ENCODE results near the gene SCN1B.
"Not testable (repeated sequence)": the region's sequence is repeated elsewhere in the genome, so short reads cannot be mapped to it uniquely, and the experiment has no call there.

The SCN1B gene

DNA sequence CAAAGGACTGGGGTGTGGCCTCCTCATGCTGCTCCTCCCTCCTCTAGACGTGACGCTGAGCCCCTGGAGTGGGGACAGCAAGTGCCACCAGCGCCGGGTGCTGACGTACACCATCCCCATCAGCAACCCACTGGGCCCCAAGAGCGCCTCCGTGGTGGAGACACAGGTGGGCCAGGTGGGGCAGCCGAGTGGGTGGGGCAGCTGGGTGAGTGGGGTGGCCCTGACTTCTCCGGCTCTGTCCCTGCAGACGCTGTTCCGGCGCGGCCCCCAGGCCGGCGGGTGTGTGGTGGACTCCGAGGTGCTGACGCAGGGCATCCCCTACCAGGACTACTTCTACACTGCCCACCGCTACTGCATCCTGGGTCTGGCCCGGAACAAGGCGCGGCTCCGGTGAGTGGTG, 11.1 kb upstream of the SCN1B start:
- no peak for DNase-seq

DNA sequence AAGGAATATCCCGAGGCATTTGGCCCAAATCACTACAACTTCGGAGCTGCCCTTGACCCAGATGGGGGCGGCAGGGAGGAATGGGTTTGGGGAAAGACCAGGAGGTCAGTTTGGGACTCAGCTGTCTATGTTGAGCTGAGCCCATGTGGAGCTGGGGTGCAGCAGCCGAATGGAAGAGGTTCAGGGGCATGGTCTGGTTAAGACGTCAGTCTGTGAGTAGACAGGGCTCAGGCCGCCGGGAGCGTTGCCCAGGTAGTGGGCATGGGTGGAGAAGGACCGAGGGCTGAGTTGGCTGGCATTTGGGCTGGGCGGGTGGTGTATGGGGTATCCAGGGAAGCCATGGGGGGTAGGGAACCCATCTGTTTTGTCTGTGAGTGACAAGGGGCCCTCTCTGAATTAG, 9.3 kb upstream of the SCN1B start:
- DNase-seq = no peak

DNA sequence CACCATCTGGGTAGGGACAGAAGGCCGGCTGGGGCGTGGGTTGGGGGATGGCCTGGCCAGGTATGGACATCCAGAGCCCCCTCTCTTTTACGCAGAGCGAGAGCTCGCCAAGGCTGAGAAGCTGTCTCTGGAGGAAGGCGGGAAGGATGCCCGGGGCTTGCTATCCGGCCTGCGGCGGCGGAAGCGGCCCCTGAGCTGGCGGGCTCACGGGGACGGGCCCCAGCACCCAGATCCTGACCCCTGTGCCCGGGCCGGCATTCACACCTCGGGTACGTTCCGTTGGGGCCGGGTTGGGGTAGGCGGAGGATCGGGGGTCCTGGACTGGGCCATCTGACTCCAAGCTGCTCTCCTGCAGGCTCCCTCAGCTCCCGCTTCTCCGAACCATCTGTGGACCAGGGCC, 8.7 kb upstream of the SCN1B start:
- no peak for DNase-seq

DNA sequence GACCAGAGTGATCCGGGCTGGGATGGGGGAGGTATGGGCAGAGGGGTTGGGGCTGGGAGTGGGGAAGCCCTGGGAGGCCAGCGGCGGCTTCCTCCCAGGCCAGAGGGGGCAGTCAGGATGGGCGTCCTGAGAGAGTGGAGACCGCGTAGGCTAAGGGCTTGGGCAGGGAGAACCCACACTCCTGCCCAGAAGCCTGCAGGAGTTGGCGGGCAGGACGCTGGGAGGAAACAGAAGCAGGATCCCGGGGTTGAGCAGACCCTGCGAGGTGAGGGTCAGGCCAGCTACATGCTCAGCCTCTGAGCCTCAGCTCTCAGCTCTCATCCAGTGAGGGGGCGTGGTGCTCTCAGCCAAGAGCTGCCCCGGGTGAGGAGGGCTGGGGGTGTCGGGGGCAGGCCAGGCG, 7.8 kb upstream of the SCN1B start:
- no peak for DNase-seq

DNA sequence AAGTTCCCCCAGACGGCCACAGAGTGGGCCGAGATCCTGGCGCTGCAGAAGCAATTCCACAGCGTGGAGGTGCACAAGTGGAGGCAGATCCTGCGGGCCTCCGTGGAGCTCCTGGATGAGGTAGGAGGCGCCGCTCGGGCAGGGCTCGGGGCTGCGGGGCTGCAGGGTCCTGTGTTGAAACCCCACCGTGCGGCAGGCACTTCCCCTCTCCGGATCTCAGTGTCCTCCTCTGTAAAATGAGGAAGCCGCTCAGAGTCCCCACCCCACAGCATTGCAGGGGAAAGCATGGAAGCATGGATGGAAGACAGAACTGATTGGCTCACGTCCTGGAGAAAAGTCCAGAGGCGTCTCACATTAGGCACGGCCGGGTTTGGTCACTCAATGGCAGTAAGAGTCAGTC, 6.8 kb upstream of the SCN1B start:
- no peak for DNase-seq

DNA sequence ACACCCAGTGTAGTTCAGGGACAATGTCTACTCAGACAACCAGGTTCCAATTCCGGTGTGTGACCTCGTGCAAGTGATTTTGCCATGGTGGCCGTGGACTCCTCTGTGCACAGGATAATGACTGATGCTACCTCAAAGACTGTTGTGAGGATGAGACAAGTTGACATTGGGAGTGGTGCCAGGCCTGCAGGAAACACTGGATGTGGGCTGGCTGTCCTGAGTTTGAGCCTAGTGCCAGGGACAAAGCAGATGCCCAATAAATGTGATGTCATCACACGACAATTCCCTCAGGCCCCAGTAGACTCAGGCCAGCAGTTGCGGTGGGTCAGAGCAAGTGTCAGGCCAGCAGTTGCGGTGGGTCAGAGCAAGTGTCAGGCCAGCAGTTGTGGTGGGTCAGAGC, 6.2 kb upstream of the SCN1B start:
- no peak for DNase-seq

DNA sequence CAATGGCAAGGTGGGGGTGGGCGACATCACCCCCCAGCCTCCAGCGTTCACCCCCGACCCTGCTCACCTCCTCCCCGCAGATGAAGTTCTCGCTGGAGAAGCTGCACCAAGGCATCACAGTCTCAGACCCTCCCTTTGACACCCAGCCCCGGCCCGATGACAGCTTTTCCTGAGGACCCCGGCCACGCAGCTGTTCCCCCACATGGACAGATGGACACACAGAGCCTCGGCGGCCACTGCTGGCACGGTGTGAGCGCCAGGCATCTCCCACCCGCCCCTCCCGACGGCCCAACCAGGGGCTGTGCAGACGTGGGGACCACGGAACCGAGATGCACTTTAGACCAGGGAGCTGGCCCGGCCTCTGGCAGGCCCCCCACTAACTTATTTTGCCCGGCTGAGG, 4.3 kb upstream of the SCN1B start:
- DNase-seq = no peak

DNA sequence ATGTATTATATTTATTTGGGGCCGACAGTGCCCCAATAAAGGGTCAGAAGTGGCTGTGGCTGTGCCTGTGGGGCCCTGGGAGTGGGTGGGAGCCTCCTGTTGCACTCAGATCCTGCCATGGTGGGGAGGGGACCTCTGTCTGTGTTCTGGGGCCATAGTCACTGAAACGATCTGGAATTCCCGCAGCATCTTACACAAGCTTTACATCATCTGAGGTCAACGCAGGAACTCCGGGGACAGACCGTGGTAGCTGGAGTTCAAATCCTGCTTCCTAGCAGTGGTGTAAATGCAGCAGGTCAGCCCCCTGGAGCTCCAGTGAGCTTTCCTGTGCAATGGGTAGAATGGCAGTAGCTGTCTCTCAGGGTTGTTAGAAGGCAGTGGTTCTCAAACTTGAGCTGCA, 3.9 kb upstream of the SCN1B start:
- DNase-seq = no peak

DNA sequence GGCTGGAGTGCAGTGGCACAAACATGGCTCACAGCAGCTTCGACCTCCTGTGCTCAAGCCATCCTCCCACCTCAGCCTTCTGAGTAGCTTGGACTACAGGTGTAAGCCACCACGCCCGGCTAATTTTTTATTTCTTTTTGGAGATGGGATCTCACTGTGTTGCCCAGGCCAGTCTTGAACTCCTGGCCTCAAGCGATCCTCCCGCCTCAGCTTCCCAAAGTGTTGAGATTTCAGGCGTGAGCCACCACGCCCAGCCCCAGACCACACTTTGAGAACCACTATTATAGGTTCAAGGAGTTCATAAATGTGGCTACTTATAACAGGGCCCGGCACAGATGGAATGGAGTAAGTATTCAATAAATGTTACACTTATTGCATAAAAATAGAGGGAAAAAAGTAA, 3.3 kb upstream of the SCN1B start:
- DNase-seq = no peak

DNA sequence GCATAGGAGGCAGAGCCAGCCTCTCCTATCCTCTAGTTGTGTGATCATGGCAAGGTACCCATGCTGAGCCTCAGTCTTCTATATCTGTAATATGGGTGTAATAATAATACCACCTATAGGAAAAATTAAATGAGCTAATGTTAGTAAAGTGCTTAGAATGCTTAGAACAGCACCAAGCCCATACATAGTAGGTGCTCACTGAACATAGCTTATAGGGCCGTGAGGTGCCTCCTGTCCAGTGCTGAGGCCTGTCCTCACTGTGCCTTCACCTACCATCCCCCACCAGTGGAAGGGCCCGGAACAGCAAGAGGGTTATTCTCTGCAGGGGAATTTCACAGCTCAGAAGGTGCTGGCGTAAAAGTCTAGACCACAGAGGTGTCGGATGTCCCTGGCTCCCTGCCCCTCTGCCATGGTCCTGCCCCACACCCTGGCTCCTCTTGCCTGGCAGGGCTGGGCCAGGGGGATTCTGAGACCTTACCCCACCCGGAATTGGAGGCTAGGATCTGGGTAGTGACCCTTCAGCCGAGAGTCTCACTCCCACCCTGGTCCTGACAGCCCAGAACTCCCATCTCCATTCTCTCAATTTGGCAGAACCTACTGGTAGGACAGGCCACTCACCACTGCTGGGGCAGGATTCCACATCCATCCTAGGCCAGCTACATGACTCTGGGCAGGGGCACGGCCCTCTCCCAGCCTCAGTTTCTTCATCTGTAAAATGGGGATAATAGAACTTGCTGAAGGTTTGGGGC, 2.2 kb upstream of the SCN1B start:
- DNase-seq = no peak

DNA sequence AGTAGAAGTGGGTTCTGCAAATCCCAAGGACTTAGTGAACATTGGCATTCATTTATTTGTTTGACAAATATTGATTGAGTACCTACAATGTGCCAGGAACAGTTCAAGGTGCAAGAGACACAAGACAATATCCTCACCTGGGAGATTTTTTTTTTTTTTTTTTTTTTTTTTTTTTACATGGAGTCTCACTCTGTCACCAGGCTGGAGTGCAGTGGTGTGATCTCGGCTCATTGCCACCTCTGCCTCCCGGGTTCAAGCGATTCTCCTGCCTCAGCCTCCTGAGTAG, 1.7 kb upstream of the SCN1B start:
- not testable (repeated sequence) for DNase-seq

DNA sequence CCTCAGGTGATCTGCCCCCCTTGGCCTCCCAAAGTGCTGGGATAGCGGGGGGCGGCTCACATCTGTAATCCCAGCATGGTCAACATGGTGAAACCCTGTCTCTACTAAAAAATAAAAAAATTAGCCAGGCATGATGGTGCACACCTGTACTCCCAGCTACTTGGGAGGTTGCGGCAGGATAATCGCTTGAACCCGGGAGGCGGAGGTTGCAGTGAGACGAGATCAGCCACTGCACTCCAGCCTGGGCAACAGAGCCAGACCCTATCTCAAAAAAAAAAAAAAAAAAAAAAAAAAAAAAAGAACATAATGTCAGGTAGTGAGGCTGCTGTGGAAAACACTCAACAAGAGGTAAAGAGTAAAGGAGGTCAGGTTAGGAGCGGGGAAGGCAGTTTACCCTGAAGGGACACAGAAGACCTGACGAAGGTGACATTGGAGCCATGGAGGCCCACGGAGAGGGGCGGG, 964 bp upstream of the SCN1B start:
- DNase-seq = not testable (repeated sequence)

DNA sequence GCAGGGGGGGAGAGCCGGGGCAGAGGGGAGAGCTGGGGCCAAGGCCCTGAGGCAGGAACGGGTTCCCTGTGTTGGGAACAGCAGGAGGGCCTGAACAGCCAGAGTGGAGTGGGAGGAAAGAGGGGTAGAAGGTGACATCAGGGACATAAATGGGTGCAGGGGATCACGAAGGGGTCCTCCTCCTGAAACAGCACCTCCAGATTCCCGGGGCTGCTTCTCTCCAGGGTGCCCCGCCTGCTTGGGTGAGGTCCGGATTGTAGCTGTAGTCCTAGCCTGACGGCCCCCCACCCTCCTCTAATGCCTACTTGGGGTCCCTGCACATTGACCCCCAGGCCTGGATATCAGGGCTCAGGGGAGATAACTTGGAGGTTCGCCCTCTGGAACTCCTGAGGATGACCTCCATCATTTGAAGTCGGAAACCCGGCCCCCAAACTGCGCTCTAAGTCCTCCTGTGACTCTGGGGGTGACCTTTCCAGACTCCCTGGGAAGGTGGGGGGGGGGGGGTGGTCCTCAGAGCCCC, 473 bp upstream of the SCN1B start:
- DNase-seq = no peak

DNA sequence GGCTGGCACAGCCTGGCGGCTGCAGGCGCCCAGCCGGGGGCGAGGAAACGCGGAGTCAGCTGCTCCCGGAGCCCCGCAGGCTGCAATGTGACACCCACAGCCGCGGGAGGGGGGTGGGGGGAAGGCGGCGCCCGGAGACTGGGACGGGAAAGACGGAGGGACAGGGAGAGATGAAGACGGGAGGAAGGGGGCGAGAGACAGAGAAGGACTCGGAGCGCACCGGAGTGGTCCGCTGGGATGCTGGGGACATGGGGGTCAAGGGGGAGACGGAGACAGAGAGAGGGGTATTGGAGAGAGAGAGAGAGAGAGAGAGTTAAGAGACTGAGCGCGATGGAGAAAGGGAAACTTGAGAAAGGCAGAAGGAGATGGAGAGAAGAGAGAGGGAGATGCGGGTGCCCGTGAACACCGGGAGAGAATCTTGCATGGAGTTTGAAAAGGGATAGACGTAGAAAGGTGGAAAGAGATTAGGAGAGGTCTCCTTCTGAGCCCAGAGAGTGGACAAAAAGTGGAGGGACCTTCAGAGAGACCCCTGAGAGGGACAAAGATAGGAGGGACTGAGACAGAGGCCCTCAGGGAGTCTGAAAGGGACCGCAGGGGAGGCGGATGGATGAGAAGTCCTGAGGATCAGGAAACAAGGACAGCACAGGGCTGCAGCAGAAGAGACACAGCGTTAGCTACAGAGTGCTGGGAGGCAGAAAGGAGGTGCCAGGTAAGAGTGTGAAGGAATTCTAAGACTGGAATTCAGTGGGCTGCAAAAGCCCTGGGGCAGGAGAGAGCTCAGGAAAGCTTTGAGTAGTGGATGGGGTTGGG, 1.0 kb downstream of the SCN1B start:
- DNase-seq = no peak

DNA sequence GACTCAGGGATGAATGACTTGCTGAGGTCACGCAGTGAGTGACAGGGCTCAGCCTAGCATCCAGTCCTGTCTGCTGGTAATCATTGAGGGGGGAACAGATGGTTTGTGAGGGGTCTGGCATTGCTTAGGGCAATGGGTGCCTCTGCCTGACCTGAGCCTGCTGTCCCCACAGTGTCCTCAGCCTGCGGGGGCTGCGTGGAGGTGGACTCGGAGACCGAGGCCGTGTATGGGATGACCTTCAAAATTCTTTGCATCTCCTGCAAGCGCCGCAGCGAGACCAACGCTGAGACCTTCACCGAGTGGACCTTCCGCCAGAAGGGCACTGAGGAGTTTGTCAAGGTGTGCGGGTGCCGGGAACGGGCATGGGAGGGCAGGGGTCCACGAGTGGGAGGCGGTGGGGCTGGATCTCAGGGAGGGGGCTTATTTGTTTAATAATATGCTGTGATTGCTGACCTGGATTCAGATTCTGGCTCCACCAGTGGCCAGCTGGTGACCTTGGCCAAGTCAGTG, 2.1 kb downstream of the SCN1B start:
- no peak for DNase-seq

DNA sequence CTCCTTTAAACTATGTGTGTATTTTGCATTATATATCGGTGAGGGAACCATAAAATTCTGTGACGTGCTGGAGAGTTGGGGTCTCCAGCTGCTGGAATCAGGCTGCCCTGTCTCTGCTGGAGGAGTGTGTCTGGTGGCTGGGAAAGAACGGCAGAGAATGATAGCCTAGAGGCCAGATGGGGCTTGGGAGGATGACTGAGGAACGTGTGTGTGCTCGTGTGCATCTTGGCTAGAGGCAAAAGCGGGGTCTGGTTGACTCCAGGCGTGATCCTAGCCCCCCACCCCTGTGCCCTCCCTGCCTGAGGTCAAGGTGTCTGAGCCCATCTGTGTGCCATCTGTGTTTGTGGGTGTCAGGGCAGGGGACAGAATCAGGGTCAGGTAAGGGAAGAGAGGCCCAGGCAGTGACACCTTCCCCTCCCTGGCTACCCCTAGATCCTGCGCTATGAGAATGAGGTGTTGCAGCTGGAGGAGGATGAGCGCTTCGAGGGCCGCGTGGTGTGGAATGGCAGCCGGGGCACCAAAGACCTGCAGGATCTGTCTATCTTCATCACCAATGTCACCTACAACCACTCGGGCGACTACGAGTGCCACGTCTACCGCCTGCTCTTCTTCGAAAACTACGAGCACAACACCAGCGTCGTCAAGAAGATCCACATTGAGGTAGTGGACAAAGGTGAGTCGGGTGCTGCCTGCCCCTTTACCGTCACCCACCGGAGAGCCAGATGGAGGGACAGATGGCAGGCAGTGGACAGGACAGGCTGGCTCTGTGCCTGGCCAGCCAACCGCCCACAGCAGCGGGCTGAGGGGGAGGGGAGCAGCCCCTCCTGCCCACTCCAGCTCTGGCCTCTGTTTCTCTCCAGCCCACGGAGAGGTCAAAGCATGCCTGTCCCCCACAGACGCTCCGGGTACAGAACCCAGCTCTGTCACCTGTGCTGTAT, 3.1 kb downstream of the SCN1B start:
- DNase-seq = no peak

DNA sequence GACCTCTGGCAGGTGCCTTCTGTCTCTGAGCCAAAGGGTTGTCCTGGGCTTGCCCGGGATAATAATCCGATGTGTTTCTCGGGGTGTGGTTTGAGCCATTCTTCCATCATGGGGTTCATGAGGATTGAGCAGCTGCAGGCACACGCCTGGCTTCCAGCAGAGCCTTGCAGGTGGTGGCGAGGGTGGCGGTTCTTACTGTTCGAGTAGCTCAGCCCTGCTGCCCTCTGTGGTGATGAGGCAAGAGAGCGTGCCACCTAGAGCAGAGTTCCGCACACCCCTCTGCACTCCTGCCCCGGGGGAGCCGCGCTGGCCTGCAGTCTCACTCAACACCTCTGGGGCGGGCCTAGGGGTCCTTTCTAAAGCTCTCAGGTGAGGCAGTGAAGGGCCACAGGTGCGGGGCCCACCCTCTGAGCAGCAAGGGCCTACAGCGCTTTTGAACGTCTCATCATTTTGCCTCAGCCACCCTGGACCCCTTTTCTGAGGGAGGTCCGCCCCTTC, 3.8 kb downstream of the SCN1B start:
- DNase-seq = no peak

DNA sequence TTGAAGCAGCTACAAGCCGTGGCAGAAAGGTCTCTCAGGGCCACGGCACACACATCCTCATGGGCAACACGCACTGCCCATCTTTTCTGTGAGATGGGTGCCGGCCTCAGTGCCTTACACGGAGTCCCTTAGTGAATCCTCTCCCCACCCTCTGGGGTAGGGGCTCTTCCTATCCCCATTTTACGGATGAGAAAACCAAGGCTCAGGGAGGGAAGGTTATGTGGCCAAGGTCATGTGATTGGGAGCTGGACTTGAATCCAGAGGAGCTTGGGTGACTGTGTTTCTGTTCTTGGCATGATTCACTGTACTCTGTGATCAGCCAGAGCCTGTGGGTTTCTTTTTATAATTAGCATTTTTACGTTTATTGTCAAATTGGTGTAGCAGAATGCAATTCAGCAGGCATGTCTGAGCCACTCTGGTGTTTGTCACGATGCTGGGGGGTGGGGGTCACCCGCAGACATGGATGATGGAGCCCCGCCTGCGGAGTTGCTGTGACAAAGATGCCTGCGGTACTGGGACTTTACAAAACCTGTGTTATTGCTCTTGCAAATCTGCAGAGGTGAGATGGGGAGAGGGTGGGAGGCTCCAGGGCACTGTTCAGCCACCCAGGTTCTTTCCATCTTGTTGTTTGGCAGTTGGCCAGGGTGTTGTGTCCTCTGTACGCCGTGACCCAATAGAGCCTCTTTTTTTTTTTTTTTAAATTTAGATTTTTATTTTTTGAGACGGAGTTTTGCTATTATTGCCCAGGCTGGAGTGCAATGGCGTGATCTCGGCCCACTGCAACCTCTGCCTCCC, 4.5 kb downstream of the SCN1B start:
- DNase-seq = no peak

DNA sequence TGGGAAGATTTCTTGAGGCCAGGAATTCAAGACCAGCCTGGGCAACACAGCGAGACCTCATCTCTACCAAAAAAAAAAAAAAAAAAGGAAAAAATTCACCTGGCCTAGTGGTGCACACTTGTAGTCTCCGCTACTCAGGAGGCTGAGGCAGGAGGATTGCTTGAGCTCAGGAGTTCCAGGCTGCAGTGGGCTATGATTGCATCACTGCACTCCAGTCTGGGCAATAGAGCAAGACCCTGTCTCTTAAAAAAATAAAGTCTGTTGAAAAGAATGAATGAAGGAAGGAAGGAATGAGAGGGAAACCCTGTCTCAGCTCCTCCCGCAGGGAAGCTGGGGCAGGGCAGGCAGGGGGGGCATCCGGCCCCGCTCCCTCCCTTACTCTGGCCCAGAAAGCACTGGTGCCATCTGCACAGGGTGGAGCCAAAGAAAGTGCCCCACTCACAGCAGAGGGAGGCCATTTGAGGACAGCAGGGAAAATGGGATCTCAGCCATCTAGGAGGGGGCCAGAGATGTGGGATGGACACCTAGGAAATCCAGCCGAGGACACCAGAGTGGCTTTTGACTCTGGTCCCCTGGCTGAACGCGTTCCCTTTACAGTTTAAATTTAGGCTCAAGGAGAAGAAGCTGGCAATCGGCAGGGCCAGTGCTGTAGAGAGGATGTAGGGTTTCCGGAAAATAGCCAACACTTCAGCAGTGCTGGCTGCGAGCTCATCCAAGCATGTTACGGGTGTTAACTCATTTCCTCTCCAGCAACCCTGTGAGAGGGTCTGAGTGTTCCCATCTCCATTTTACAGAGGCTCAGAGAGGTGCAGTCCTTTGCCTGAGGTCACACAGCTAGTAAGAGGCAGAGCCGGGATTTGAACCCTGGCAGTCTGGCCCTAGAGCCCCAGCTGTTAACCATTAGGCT, 7.7 kb downstream of the SCN1B start:
- no peak for DNase-seq

DNA sequence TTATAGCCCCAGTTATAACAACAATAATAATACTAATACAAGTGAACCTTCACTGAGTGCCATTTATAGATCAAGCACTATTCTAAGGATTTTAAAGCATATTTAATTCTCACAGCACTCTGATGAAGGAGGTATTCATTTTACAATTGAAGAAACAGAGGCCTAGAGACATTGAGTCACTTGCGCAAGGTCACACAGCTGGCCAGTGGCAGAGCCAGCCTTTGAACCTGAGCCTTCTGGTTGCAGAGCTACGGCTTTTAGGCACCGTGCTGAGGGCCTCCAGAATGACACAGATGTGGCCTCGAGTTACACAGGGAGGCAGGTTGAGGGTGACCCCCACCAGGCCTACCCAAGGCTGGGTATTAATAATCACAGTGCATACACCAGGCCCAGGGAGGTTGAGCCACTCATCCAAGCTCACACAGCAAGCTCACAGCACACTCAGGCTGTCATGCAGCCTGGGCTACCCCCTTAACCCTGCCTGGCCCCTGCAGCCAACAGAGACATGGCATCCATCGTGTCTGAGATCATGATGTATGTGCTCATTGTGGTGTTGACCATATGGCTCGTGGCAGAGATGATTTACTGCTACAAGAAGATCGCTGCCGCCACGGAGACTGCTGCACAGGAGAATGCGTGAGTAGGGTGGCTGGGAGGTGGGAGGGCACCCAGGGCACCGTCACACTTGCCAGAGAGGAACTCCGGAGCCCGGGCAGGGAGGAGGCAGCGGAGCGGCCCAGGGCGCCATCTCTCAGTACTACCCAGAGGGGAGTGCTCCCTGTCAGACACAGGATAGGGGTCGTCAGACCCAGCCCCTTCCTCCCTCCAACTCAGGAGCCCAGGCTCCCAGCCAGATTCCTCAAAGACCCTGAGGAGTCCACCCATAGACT, 8.6 kb downstream of the SCN1B start:
- DNase-seq = no peak

Data from SHP77 treated with DMSO at 0.1 percent for 48 hours (cell line).